ENCODE measurements around the gene COX11.

Gene COX11

GRCh38 chr17:54968262-54968987 is at the start of gene COX11, which contains the start of gene STXBP4:
TSS of gene COX11 (minus strand) at chr17:54968654. CDS start at chr17:54968646, 8 bp downstream.
TSS of gene STXBP4 (plus strand) at chr17:54968765. CDS start at chr17:54986220, 17,455 bp downstream.
- H3K4me1 ChIP-seq (ENCODE audit: control insufficient read depth in 5 of 5, insufficient read depth in 5 of 5, low read length in 5 of 5), result peaks cover 2 to 29% (median 27%) of the 10 kb centered on the region in 5 donors
- H3K27ac ChIP-seq (ENCODE audit: low read depth, low read length), result peak within 1 kb of the TSS; percentile 73
- H3K36me3 ChIP-seq (ENCODE audit: control insufficient read depth in 5 of 5, insufficient read depth in 5 of 5, low read length in 5 of 5), result peaks cover 3 to 18% (median 10%) of the 10 kb centered on the region in 5 donors
- H3K4me3 ChIP-seq (ENCODE audit: low read depth in 1 of 5, low read length in 5 of 5), result peak within 1 kb of the TSS; percentile 86 to 99 (median 95)
- H3K9ac ChIP-seq (ENCODE audit: low read length in 5 of 5), result peak within 1 kb of the TSS; percentile 72 to 97 (median 94)
- no peaks in the 10 kb centered on the region for H3K9me3 ChIP-seq (ENCODE audit: control insufficient read depth in 5 of 5, low read length in 5 of 5)
- no peaks in the 10 kb centered on the region for H3K27me3 ChIP-seq (ENCODE audit: control insufficient read depth in 5 of 5, insufficient read depth in 4 of 5, low read length in 5 of 5)

- H3K4me1 ChIP-seq (ENCODE audit: control insufficient read depth in 5 of 5, insufficient read depth in 5 of 5, low read length in 5 of 5), result no peaks in the 10 kb centered on the region
Observed at GRCh38 chr17:55005520-55005919, 37.1 kb upstream of the COX11 start.

GRCh38 chr17:55004484-55004883 is 36.0 kb upstream of the COX11 start:
- Histone ChIP-seq H3K4me1 (ENCODE audit: control insufficient read depth in 5 of 5, insufficient read depth in 5 of 5, low read length in 5 of 5) (no peaks in the 10 kb centered on the region), H3K36me3 (ENCODE audit: control insufficient read depth in 5 of 5, insufficient read depth in 5 of 5, low read length in 5 of 5) (peaks cover 0 to 11% (median 6%) of the 10 kb centered on the region in 5 donors), H3K9ac (ENCODE audit: low read length in 5 of 5) (no peak overlapping the region), H3K27ac (ENCODE audit: low read depth, low read length) (no peak overlapping the region), H3K27me3 (ENCODE audit: control insufficient read depth in 5 of 5, insufficient read depth in 4 of 5, low read length in 5 of 5) (no peaks in the 10 kb centered on the region), H3K4me3 (ENCODE audit: low read depth in 1 of 5, low read length in 5 of 5) (no peak overlapping the region), H3K9me3 (ENCODE audit: control insufficient read depth in 5 of 5, low read length in 5 of 5) (no peaks in the 10 kb centered on the region)

More at GRCh38 chr17:55005520-55005919, 37.1 kb upstream of the COX11 start:
- H3K9me3 ChIP-seq (ENCODE audit: control insufficient read depth in 5 of 5, low read length in 5 of 5), result no peaks in the 10 kb centered on the region
- H3K36me3 ChIP-seq (ENCODE audit: control insufficient read depth in 5 of 5, insufficient read depth in 5 of 5, low read length in 5 of 5), result peaks cover 0 to 7% (median 3%) of the 10 kb centered on the region in 5 donors
- no peak overlapping the region for H3K27ac ChIP-seq (ENCODE audit: low read depth, low read length)
- H3K27me3 ChIP-seq (ENCODE audit: control insufficient read depth in 5 of 5, insufficient read depth in 4 of 5, low read length in 5 of 5), result no peaks in the 10 kb centered on the region
- no peak overlapping the region for H3K4me3 ChIP-seq (ENCODE audit: low read depth in 1 of 5, low read length in 5 of 5)
- no peak overlapping the region for H3K9ac ChIP-seq (ENCODE audit: low read length in 5 of 5)

GRCh38 chr17:55002458-55002857 is 34.0 kb upstream of the COX11 start:
- Histone ChIP-seq H3K27ac (ENCODE audit: low read depth, low read length) (no peak overlapping the region), H3K27me3 (ENCODE audit: control insufficient read depth in 5 of 5, insufficient read depth in 4 of 5, low read length in 5 of 5) (no peaks in the 10 kb centered on the region), H3K9ac (ENCODE audit: low read length in 5 of 5) (no peak overlapping the region), H3K36me3 (ENCODE audit: control insufficient read depth in 5 of 5, insufficient read depth in 5 of 5, low read length in 5 of 5) (peaks cover 0 to 6% (median 0%) of the 10 kb centered on the region in 5 donors), H3K4me1 (ENCODE audit: control insufficient read depth in 5 of 5, insufficient read depth in 5 of 5, low read length in 5 of 5) (no peaks in the 10 kb centered on the region), H3K9me3 (ENCODE audit: control insufficient read depth in 5 of 5, low read length in 5 of 5) (no peaks in the 10 kb centered on the region), H3K4me3 (ENCODE audit: low read depth in 1 of 5, low read length in 5 of 5) (no peak overlapping the region)

GRCh38 chr17:54996441-54996840 is 28.0 kb upstream of the COX11 start:
- Histone ChIP-seq H3K27me3 (ENCODE audit: control insufficient read depth in 5 of 5, insufficient read depth in 4 of 5, low read length in 5 of 5) (no peaks in the 10 kb centered on the region), H3K9ac (ENCODE audit: low read length in 5 of 5) (no peak overlapping the region), H3K27ac (ENCODE audit: low read depth, low read length) (no peak overlapping the region), H3K4me3 (ENCODE audit: low read depth in 1 of 5, low read length in 5 of 5) (no peak overlapping the region), H3K9me3 (ENCODE audit: control insufficient read depth in 5 of 5, low read length in 5 of 5) (no peaks in the 10 kb centered on the region), H3K4me1 (ENCODE audit: control insufficient read depth in 5 of 5, insufficient read depth in 5 of 5, low read length in 5 of 5) (no peaks in the 10 kb centered on the region), H3K36me3 (ENCODE audit: control insufficient read depth in 5 of 5, insufficient read depth in 5 of 5, low read length in 5 of 5) (peaks cover 0 to 6% (median 0%) of the 10 kb centered on the region in 5 donors)

GRCh38 chr17:54992797-54993639 is 24.6 kb upstream of the COX11 start:
- H3K27me3 ChIP-seq (ENCODE audit: control insufficient read depth in 5 of 5, insufficient read depth in 4 of 5, low read length in 5 of 5), result no peaks in the 10 kb centered on the region
- H3K27ac ChIP-seq (ENCODE audit: low read depth, low read length), result no peak overlapping the region
- H3K9me3 ChIP-seq (ENCODE audit: control insufficient read depth in 5 of 5, low read length in 5 of 5), result no peaks in the 10 kb centered on the region
- H3K4me3 ChIP-seq (ENCODE audit: low read depth in 1 of 5, low read length in 5 of 5), result no peak overlapping the region
- no peaks in the 10 kb centered on the region for H3K4me1 ChIP-seq (ENCODE audit: control insufficient read depth in 5 of 5, insufficient read depth in 5 of 5, low read length in 5 of 5)
- H3K9ac ChIP-seq (ENCODE audit: low read length in 5 of 5), result no peak overlapping the region
- peaks cover 0 to 3% (median 0%) of the 10 kb centered on the region in 5 donors for H3K36me3 ChIP-seq (ENCODE audit: control insufficient read depth in 5 of 5, insufficient read depth in 5 of 5, low read length in 5 of 5)

GRCh38 chr17:54991567-54991966 is 23.1 kb upstream of the COX11 start:
- H3K36me3 ChIP-seq (ENCODE audit: control insufficient read depth in 5 of 5, insufficient read depth in 5 of 5, low read length in 5 of 5), result peaks cover 0 to 3% (median 0%) of the 10 kb centered on the region in 5 donors
- H3K9me3 ChIP-seq (ENCODE audit: control insufficient read depth in 5 of 5, low read length in 5 of 5), result no peaks in the 10 kb centered on the region
- H3K9ac ChIP-seq (ENCODE audit: low read length in 5 of 5), result no peak overlapping the region
- no peak overlapping the region for H3K27ac ChIP-seq (ENCODE audit: low read depth, low read length)
- H3K27me3 ChIP-seq (ENCODE audit: control insufficient read depth in 5 of 5, insufficient read depth in 4 of 5, low read length in 5 of 5), result no peaks in the 10 kb centered on the region
- H3K4me3 ChIP-seq (ENCODE audit: low read depth in 1 of 5, low read length in 5 of 5), result no peak overlapping the region
- H3K4me1 ChIP-seq (ENCODE audit: control insufficient read depth in 5 of 5, insufficient read depth in 5 of 5, low read length in 5 of 5), result no peaks in the 10 kb centered on the region

GRCh38 chr17:54990118-54990517 is 21.7 kb upstream of the COX11 start:
- Histone ChIP-seq H3K4me3 (ENCODE audit: low read depth in 1 of 5, low read length in 5 of 5) (no peak overlapping the region), H3K4me1 (ENCODE audit: control insufficient read depth in 5 of 5, insufficient read depth in 5 of 5, low read length in 5 of 5) (no peaks in the 10 kb centered on the region), H3K27ac (ENCODE audit: low read depth, low read length) (no peak overlapping the region), H3K36me3 (ENCODE audit: control insufficient read depth in 5 of 5, insufficient read depth in 5 of 5, low read length in 5 of 5) (peaks cover 0 to 3% (median 0%) of the 10 kb centered on the region in 5 donors), H3K27me3 (ENCODE audit: control insufficient read depth in 5 of 5, insufficient read depth in 4 of 5, low read length in 5 of 5) (no peaks in the 10 kb centered on the region), H3K9ac (ENCODE audit: low read length in 5 of 5) (no peak overlapping the region), H3K9me3 (ENCODE audit: control insufficient read depth in 5 of 5, low read length in 5 of 5) (no peaks in the 10 kb centered on the region)

GRCh38 chr17:54985476-54985875 is 17.0 kb upstream of the COX11 start:
- H3K27ac ChIP-seq (ENCODE audit: low read depth, low read length), result no peak overlapping the region
- H3K4me1 ChIP-seq (ENCODE audit: control insufficient read depth in 5 of 5, insufficient read depth in 5 of 5, low read length in 5 of 5), result no peaks in the 10 kb centered on the region
- H3K27me3 ChIP-seq (ENCODE audit: control insufficient read depth in 5 of 5, insufficient read depth in 4 of 5, low read length in 5 of 5), result no peaks in the 10 kb centered on the region
- no peaks in the 10 kb centered on the region for H3K36me3 ChIP-seq (ENCODE audit: control insufficient read depth in 5 of 5, insufficient read depth in 5 of 5, low read length in 5 of 5)
- no peak overlapping the region for H3K9ac ChIP-seq (ENCODE audit: low read length in 5 of 5)
- peaks cover 0 to 3% (median 2%) of the 10 kb centered on the region in 5 donors for H3K9me3 ChIP-seq (ENCODE audit: control insufficient read depth in 5 of 5, low read length in 5 of 5)
- no peak overlapping the region for H3K4me3 ChIP-seq (ENCODE audit: low read depth in 1 of 5, low read length in 5 of 5)

- Histone ChIP-seq H3K27ac (ENCODE audit: low read depth, low read length) (no peak overlapping the region), H3K27me3 (ENCODE audit: control insufficient read depth in 5 of 5, insufficient read depth in 4 of 5, low read length in 5 of 5) (no peaks in the 10 kb centered on the region), H3K9me3 (ENCODE audit: control insufficient read depth in 5 of 5, low read length in 5 of 5) (peaks cover 0 to 6% (median 5%) of the 10 kb centered on the region in 5 donors)
Observed at GRCh38 chr17:54983260-54983659, 14.8 kb upstream of the COX11 start.

More at GRCh38 chr17:54983260-54983659, 14.8 kb upstream of the COX11 start:
- Histone ChIP-seq H3K4me1 (ENCODE audit: control insufficient read depth in 5 of 5, insufficient read depth in 5 of 5, low read length in 5 of 5) (no peaks in the 10 kb centered on the region), H3K4me3 (ENCODE audit: low read depth in 1 of 5, low read length in 5 of 5) (no peak overlapping the region), H3K9ac (ENCODE audit: low read length in 5 of 5) (no peak overlapping the region), H3K36me3 (ENCODE audit: control insufficient read depth in 5 of 5, insufficient read depth in 5 of 5, low read length in 5 of 5) (no peaks in the 10 kb centered on the region)
